Stimulated activated CD4-positive, alpha-beta T cell treated with anti-CD3 and anti-CD28 coated beads, Interleukin-4, amount 100 ng/mL, for 48 hours (primary cell): Measurements from ENCODE around the gene EID2B.

Source experiments
- DNase-seq, 2 donors: peaks; one replicate each; pipeline ENCODE4 v3.0.0-alpha.2; 2020; ENCODE audit warnings: low read depth in 2 of 2

Gene EID2B

GRCh38 chr19:39532233-39533002 lies at the start of gene EID2B:
Gene EID2B (minus strand): TSS chr19:39532852. CDS start chr19:39532802, 50 bp downstream.
- peak; percentile 92 to 93 for DNase-seq

GRCh38 chr19:39582442-39582841 lies 49.8 kb upstream of the EID2B start:
- DNase-seq = peak; percentile 20 to 36

- DNase-seq = no peak
Measured at GRCh38 chr19:39568604-39569003, 36.0 kb upstream of the EID2B start.

GRCh38 chr19:39566064-39566463 lies 33.4 kb upstream of the EID2B start:
- DNase-seq = no peak

- DNase-seq = no peak
Measured at GRCh38 chr19:39563408-39563807, 30.8 kb upstream of the EID2B start.

GRCh38 chr19:39558624-39559117 lies 26.0 kb upstream of the EID2B start:
- no peak for DNase-seq

GRCh38 chr19:39557811-39558623 lies 25.4 kb upstream of the EID2B start:
- DNase-seq = no peak

GRCh38 chr19:39555883-39556282 lies 23.2 kb upstream of the EID2B start:
- DNase-seq = no peak

- no peak for DNase-seq
Measured at GRCh38 chr19:39554701-39555311, 22.2 kb upstream of the EID2B start.

GRCh38 chr19:39553082-39553652 lies 20.5 kb upstream of the EID2B start:
- no peak for DNase-seq

- no peak for DNase-seq
Measured at GRCh38 chr19:39550197-39550596, 17.5 kb upstream of the EID2B start.

GRCh38 chr19:39546599-39546998 lies 13.9 kb upstream of the EID2B start:
- no peak for DNase-seq

GRCh38 chr19:39544911-39545310 lies 12.3 kb upstream of the EID2B start:
- no peak for DNase-seq

- no peak for DNase-seq
Measured at GRCh38 chr19:39544226-39544903, 11.7 kb upstream of the EID2B start.

GRCh38 chr19:39543477-39543857 lies 10.8 kb upstream of the EID2B start:
- DNase-seq = no peak

GRCh38 chr19:39542206-39542605 lies 9.6 kb upstream of the EID2B start:
- DNase-seq = no peak

- no peak for DNase-seq
Measured at GRCh38 chr19:39540333-39540673, 7.7 kb upstream of the EID2B start.

- peak; percentile 93 to 96 for DNase-seq
Measured at GRCh38 chr19:39539518-39540332, 7.1 kb upstream of the EID2B start, which contains the start of gene EID2. Gene EID2 (minus strand): TSS chr19:39540161. CDS start chr19:39540079, 82 bp downstream.

GRCh38 chr19:39539165-39539517 lies 6.5 kb upstream of the EID2B start:
- DNase-seq = no peak

GRCh38 chr19:39533791-39534190 lies 1.1 kb upstream of the EID2B start:
- no peak for DNase-seq
